Kasumi-1 (cell line): ENCODE results near the gene CHRD.

Source experiments
- DNase-seq, 2 experiments: peaks; one replicate each; lab custom pipeline; 2025; lab: John Stamatoyannopoulos, UW

The CHRD gene

DNA sequence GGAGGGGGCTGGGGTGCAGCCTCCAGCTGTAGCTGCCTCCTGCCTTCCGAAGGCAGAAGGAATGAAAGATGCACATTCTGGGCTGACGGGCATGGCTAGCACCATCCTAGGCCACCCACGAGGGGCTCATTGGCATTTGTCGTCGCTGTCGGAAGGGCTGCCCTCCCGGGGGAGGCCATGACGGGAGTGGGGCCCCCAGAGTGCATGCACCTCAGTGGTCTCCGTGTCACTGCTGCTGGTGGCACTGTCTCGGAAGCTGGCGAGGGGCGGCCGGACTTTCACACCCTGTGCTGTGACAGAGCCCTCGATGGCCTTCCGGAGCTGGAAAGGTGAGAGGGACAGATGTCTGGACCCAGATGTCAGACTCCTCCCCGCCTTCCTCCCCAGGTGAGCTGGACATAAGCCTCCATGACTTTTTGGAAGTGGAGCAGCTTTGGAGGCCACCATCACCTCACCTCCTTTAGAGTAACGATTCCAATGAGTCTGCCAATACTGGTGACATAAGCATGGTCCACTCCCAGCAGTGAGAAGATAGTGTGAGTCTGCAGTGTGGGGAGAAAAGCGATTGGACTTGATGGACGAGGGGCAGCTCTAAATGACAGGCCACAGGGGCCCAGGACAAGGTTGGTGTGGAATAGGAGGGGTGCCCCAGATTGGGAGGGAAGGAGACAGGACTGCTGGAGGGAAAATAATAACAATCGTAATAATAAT is 33.2 kb upstream of the CHRD start:
- DNase-seq = no peak

GRCh38 chr3:184347321-184348056 is 32.4 kb upstream of the CHRD start:
- no peak for DNase-seq

- DNase-seq = no peak
These were observed 31.8 kb upstream of the CHRD start for GRCh38 chr3:184348057-184348382.

DNA sequence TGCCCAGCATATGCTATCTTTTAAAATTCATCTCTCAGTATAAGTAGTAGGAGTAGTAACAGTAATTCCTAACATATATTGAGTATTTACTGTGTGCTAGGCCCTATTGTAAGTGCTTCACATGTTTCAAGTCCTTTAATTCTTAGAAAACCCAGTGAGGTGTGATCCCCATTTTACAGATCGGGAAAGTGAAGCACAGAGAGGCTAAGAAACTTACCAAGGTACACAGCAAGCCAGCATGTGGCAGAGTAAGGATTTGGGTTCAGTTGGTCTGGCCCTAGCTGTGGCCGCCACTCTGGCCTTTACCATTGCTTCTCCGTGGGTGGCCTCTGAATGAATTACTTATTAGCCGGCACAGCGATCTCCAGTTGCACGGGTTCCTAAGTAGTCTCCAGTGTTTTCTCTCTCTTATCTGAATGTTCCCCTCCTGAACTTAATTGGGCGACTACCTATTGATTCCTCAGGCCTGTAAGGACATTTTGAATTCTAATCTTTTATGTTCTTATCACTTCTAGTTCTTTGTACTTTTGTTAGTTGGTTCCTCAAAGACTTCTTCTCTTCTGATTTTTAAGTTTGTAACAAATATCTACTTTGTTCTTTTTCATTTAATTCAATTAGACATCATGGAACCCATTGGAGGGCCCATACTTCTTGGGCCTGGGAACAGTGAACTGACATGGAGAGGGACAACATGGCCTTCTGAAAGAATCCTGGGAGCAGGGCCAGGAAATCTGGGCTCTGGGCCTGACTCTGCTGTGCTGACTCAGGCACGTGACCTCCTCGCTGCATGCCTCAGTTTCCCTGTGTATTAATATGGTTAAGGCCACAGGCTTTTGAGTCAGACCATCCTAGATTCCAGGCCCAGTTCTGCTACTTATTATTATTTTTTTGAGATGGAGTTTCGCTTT is 30.0 kb upstream of the CHRD start:
- DNase-seq = no peak

GRCh38 chr3:184350618-184351017 is 29.2 kb upstream of the CHRD start:
- DNase-seq = no peak

DNA sequence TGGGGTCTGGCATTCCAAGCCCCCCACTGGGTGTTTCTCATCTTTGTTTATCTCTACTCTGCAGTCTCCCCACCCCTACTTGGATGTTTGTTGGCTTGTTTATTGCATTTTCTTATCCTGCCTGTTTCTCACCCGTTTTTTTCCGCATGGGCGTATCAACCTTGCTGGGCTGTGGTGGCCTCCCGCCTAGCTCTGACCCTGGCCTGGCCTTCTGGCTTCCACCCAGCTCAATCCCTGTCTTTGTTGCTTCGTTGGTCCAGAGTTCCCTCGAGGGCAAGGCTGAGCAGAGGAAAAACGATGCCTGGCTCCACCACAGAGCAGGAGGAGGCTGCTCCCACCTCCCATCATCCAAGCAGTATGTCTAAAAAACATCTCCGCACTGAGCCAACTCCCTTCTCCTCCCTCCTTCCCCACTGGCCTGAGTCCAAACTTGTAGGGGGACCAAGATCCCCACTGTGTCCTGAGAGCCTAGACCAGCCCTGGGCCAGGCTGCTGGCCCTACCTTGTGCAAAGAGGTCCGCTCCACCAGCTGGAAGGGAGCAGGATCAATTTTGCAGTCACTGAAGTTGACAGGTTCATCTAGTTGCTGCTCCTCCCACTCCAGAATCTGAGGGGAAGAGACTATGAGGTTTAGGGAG is 28.2 kb upstream of the CHRD start:
- no peak for DNase-seq

DNA sequence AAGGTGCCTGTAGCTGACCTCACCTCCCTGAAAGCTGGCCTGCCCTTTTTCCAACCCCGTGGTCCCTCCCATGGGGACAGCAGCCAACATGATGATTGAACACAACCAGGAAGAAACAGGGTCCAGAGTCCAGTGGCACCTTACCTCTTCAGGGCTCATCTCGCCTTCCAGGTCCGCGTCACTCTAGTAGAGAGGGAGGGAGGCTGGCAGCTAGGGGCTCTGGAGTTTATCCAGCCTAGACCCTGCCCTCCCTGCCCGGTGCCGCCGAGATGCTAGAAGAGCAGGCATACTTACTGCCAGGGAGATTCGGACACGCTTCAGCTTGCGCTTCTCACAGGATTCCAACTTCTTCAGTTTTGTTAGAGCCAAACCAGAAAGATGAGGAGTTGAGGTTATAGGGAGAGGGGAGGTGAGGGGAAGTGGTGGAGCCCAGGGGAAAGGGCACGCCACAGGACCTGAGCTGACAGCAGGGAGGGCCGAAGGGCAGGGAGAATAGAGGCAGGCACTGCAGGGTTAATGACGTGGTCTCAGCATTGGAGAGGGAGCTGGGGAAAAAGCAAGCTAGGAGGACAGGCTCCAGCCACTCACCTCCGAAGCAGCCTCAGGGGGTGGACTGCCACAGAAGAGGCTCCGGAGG is 27.6 kb upstream of the CHRD start:
- DNase-seq = no peak

GRCh38 chr3:184352897-184353545 is 26.8 kb upstream of the CHRD start:
- no peak for DNase-seq

DNA sequence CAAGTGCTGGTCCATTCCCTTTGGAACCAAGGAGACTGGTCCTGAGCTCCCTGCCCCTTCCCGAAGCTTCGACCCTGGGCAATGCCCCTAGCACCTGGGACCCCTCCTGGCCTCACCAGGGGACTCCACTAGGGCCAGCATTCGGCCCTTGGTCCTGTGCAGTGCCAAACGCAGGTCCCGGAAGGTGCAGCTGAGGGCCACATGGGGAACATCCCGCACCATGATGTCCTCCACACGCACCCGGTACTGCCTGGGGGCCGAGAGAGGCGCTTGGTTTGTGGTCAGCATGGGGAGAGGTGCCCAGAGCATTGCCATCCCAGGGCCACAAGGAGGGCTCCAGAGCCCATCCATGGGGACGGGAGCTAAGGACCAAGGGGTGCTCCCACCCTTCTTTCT is 26.3 kb upstream of the CHRD start:
- no peak for DNase-seq

DNA sequence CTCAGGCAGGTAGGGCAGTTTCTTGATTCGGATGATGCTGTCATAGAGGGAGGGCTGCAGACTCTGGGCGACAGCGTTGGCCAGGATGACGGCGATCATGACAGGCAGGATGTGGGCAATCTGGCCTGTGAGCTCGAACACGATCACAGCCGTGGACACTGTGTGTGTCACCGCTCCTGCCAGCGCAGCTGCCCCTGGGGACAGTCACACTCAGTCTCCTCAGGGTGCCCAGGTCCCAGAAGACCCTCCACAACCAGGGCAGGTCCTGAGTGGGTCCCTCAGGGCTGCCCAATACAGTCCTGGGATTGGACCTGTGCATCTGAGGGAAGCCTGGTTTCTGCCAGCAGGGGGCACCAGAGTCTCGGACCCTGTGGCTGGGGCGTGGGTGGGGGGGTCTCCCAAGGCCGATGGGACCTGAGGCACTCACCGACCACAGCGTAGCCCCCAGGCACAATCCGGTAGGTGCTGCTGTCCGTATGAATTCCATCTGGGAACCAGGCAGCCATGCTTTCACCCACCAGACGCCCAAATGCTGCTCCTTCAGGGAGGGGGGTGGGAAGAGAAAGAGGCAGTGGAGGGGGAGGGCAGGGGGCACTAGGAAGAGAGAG is 25.6 kb upstream of the CHRD start:
- peak; percentile 23 to 24 for DNase-seq

DNA sequence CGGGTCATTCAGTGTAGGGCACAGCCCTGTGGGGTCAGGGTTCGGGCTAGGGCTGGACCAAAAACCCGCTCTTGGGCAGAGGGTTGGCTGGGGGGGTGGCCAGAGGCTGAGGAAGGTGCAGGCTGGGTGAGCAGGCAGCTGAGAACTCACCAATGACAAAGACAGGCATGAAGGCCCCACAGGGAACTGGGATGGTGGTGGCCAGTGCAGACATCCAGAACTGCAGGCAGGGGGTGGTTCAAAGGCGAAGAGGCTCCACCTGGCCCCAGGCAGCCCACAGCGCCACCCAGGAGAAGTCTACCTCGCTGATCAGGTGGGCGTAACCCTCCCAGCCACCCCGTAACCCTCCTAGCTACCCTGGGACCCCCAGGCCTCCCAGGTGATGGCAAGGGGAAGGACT is 25.1 kb upstream of the CHRD start:
- no peak for DNase-seq

DNA sequence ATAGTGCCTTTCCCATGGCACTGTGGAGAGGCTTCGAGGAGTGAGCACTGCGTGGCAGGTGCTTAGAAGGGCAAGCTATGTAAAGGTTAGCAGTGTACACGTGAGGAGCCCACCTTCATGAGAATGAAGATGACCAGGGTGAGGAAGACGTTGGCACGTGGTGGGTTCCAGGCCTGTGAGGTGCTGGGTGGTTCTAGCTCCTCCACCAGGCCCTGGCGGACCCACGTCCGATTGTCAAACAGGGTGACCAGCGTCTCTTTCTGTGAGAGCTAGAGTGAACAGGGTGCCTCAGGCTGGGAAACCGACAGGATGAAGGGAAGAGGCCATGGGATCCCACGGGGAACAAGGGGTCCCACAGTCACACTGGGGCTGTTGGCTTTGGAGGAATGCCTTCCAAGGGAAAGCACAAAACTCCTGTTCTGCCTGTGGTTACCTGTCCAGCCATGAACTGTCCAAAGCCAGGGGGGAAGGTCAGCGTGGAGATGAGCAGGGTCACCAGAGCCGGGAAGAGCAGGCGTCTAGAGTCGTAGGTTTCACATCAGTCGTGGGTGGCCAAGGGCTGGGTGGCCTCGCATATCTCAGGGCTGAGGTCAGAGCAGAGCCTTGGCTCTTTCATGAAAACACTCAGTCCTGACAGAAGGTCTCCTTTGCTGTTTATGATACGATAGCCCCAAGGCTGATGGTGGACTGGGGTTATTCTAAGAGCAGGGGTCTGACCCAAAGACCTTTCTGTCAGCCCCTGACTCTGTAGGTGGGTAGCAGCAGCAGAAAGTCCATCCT is 24.4 kb upstream of the CHRD start:
- DNase-seq = no peak

DNA sequence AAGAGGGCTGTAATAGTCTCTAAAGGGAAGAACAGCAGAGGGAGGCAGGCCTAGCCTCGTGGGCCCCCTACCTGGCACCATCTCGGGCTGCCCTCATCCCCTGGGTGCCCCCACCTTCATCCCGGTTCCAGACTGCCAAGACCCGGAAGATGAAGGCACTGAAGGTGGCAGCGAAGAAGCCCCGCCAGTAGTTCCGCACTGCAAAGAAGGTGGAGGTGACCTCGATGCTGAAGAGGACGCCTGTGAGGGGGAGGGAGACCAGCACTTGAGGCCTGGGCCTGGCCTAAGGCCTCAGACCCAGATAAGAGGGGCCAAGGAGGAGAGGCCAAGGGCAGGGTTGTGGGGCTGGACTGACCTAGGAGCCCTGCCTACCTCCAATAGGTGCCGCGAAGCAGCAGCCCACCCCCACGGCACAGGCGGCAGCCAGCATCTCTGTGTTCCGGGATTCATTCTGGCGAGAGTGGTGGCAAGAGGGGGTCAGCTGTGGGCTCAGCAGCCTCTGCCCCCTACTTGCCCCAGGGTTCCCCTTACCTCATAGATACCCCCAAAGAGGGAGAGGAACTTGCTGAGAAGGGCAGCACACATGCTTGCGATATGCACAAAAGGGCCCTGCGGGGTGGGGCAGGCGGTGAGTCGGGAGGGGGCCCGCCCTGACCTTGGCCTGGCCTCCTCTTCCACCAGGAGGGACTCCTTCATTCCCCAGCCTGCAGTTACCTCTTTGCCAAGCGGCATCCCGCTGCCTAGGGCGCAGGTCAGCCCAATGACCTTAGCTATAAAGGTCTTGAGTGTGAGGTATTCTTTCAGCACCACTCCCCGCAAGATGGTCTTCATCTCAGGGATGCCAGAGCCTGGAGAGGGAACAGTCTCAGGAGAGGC is 22.4 kb upstream of the CHRD start:
- no peak for DNase-seq

DNA sequence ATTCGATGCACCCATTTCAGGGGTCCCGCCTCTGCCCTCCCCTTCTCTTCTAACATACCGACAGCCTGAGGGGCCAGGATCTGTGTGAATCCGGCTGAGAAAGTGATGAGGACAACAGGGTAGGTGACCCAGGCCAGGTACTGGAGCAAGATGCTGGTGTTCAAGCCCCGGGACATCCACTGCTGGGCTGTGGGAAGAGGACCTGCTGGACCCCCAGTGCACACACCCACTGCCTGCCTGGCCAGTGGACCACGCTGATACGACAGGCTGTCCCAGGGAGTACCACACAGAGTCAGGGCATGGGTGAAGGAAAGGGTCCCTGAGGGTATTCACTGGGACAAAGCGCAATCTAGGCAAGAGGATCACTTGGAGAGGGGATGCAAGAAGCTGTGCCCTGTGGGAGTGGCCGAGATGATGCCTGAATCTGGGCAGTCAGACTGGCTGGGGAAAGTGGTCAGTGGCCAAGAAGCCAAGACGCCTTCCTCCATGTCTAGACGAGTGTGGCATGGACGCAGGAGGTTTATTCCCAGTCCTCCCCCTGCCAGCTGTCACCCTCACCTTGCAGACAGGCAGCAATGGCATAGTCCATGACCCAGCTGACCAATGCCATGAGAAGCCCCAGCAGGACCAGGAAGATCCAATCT is 21.6 kb upstream of the CHRD start:
- DNase-seq = no peak

GRCh38 chr3:184358921-184359350 is 20.9 kb upstream of the CHRD start:
- DNase-seq = no peak

GRCh38 chr3:184359610-184360009 is 20.2 kb upstream of the CHRD start:
- DNase-seq = no peak

GRCh38 chr3:184360070-184360928 is 19.6 kb upstream of the CHRD start:
- DNase-seq = no peak
